WI38 (cell line): ENCODE data around the gene PXDN.

Experiments used
- H3K4me3 ChIP-seq: 2 replicates; pipeline ENCODE4 v1.5.1; 2011; ENCODE audit warnings: low read depth, mild to moderate bottlenecking, control low read depth, low read length
- CTCF ChIP-seq: IDR thresholded peaks from 2 replicates; pipeline ENCODE4 v1.5.1; 2012; ENCODE audit warnings: low read depth, mild to moderate bottlenecking, control low read depth, low read length

PXDN gene

GRCh38 chr2:1588051-1588977 is 156.0 kb downstream of the PXDN start:
- TF ChIP-seq CTCF = no peak
- H3K4me3 ChIP-seq = no peak overlapping the region

- H3K4me3 ChIP-seq = no peak overlapping the region
Observed at GRCh38 chr2:1586923-1587840, 157.1 kb downstream of the PXDN start.

GRCh38 chr2:1586251-1586922 is 157.9 kb downstream of the PXDN start:
- no peak for TF ChIP-seq CTCF
- H3K4me3 ChIP-seq = no peak overlapping the region

More at GRCh38 chr2:1586923-1587840, 157.1 kb downstream of the PXDN start:
- no peak for TF ChIP-seq CTCF

- no peak for TF ChIP-seq CTCF
- no peak overlapping the region for H3K4me3 ChIP-seq
Observed at GRCh38 chr2:1585635-1586034, 158.7 kb downstream of the PXDN start.

GRCh38 chr2:1584691-1585485 is 159.4 kb downstream of the PXDN start:
- 0 out of 2 replicates have a peak, but pooled peaks have one; percentile 21 for TF ChIP-seq CTCF
- H3K4me3 ChIP-seq = no peak overlapping the region

- no peak for TF ChIP-seq CTCF
- no peak overlapping the region for H3K4me3 ChIP-seq
Observed at GRCh38 chr2:1584051-1584531, 160.2 kb downstream of the PXDN start.
